ENCODE measurements around the gene SHISA8. TPM values are rescaled to one million over a fixed set of nuclear protein-coding genes. Genes with fewer than 3 reads are reported as not detected.

Gene SHISA8
- total RNA-seq, 1 donor from 2014 or later = not detected

DNA sequence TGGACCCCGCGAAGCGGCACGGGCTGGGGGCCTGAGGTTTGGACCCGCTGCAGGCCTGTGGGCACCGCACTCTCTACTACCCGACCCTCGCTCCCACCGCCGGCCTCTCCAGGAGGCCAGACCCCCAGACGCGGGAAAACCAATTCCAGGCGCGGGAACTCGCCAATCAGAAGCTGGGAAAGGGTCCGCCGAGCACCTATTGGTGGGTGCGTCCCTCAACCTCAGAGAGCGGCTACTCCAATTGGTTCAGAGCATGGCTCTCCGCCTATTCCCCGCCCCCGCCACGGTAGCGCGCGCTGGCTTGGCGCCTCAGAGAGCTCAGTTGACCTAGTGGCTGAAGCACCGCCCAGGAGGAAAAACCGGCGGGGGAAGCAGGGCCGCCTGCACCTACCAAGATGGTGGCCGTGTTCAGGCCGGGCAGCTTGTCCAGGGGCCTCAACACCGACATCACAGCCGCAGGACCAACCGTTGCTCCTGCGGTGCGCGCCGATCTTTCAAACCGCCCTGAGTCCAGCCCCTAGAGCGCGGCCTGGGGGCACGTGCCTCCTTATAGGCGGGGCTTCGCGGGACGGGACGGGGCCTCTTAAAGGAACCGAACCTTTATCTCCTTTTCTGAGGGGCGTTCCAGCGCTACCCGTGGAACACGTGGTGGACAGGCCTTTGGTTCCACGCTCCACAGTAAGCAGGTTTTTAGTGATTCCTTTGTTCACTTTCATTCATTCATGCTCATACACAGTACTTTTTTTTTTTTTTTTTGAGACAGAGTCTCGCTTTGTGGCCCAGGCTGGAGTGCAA is 32.0 kb upstream of the SHISA8 start, which contains the start of gene CENPM:
Gene CENPM, minus strand, starts transcription at position 524 of the 795 bp plus-strand sequence. Its CDS starts 76 bp downstream, at position 448.
- TF ChIP-seq, protein P1, sequence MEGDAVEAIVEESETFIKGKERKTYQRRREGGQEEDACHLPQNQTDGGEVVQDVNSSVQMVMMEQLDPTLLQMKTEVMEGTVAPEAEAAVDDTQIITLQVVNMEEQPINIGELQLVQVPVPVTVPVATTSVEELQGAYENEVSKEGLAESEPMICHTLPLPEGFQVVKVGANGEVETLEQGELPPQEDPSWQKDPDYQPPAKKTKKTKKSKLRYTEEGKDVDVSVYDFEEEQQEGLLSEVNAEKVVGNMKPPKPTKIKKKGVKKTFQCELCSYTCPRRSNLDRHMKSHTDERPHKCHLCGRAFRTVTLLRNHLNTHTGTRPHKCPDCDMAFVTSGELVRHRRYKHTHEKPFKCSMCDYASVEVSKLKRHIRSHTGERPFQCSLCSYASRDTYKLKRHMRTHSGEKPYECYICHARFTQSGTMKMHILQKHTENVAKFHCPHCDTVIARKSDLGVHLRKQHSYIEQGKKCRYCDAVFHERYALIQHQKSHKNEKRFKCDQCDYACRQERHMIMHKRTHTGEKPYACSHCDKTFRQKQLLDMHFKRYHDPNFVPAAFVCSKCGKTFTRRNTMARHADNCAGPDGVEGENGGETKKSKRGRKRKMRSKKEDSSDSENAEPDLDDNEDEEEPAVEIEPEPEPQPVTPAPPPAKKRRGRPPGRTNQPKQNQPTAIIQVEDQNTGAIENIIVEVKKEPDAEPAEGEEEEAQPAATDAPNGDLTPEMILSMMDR (IDR thresholded peaks at IDR 0.05) = no peak
- H3K4me3 ChIP-seq = peak within 1 kb of the TSS; percentile 64 to 75
- DNase-seq (ENCODE audit: low spot score in 2 of 2) = peak; percentile 70 to 93
- H3K27me3 ChIP-seq = no peaks in the 10 kb centered on the region
- no peaks in the 10 kb centered on the region for H3K9me3 ChIP-seq
- H3K27ac ChIP-seq = no peak within 1 kb of the TSS
- intact Hi-C loops (cut with DNase I) = loop anchor here (2.0 to 5.0 kb wide), 3 partner anchors 114 to 258 kb away; partner anchors contain the start of genes NAGA, PHETA2, SNU13 and SREBF2
- H3K36me3 ChIP-seq = no peaks in the 10 kb centered on the region
- H3K4me1 ChIP-seq = peaks cover 0 to 8% of the 10 kb centered on the region in 2 donors

DNA sequence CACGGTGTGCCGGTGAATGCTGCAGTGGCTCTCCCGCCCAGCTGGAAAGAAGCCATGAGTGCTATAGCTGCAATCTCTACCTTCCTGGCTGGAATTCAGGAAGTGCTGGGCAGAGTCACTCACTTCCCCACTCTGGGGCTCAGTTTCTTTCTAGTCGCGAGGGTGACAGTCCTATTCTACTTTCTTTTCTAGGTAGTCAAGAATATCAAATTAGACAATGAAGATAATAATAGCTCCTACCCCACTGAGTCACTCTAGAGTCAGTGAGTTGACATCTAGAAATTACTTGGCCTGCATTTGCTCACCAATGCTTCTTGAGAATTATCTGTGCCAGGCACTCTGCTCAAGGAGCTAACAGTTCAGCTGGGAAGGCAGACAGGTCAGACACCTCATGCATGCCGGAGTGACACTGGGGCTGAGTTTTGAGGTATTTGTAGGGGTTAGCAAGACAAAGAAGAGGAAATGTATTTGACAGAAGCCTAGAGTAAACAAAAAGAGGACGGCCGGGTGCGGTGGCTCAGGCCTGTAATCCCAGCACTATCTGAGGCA is 28.9 kb upstream of the SHISA8 start:
- Histone ChIP-seq H3K4me3 (no peak overlapping the region), H3K27ac (no peak overlapping the region)
- intact Hi-C loops (cut with DNase I) = no loop called here

DNA sequence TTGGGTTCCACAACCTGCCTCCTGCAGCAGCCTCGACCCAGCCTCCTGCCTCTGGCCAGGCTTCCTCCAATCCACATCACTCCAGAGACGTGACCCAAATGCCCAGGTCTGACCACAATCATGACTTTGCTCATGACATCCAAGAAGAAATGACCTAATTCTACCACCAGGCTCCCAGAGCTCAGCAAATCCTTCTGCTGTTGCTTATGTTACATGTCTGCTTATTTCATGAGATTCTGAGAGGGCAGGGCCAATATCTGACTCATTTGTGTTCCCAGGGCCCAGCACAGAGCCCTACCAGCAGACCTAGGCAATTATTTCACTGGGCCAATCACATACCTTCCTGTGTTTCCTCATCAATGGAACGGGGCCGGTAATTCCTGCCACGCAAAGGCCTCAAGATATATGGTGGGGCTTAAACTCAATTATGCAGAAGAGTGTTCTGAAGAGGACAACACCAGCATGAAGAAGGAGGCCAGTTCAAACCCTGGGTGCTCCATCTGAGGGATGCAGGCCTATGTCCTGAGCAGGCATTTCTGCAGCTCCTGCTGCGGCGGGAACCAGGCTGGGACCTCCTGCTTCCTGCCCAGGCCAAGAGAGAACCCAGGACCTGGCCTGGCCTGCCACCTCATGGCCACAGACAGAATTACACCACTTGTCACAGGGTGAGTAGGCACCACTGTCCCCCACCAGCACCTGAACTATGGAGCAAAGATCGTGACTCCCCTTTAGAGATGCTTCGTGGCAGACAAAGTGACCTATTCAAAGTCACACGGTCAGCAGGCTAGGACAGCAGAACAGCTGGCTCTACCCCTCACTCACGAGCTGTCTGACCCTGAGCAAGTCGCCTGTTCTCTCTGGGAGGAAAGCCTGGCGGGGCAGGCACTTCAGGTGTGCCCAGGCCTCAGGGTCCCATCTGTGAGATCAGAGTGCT is 26.2 kb upstream of the SHISA8 start:
- Histone ChIP-seq H3K27ac (peak overlapping the region; percentile 52 to 66), H3K27me3 (no peaks in the 10 kb centered on the region), H3K36me3 (no peaks in the 10 kb centered on the region), H3K9me3 (no peaks in the 10 kb centered on the region), H3K4me3 (no peak overlapping the region), H3K4me1 (peaks cover 0 to 7% of the 10 kb centered on the region in 2 donors)
- DNase-seq (ENCODE audit: low spot score in 2 of 2) = peak; percentile 50 to 92
- TF ChIP-seq, protein P1 (IDR thresholded peaks at IDR 0.05) = peak; percentile 92 to 96 (median 93)
- intact Hi-C loops (cut with DNase I) = loop anchor here (1.0 to 2.0 kb wide), 3 partner anchors 118 to 244 kb away; no protein-coding TSS in a partner anchor

More for the DNA sequence above, 28.9 kb upstream of the SHISA8 start:
- Histone ChIP-seq H3K36me3 (no peaks in the 10 kb centered on the region), H3K4me1 (peaks cover 0 to 11% of the 10 kb centered on the region in 2 donors), H3K9me3 (no peaks in the 10 kb centered on the region), H3K27me3 (no peaks in the 10 kb centered on the region)
- TF ChIP-seq, protein P1 (IDR thresholded peaks at IDR 0.05) = no peak
- DNase-seq (ENCODE audit: low spot score in 2 of 2) = no peak

DNA sequence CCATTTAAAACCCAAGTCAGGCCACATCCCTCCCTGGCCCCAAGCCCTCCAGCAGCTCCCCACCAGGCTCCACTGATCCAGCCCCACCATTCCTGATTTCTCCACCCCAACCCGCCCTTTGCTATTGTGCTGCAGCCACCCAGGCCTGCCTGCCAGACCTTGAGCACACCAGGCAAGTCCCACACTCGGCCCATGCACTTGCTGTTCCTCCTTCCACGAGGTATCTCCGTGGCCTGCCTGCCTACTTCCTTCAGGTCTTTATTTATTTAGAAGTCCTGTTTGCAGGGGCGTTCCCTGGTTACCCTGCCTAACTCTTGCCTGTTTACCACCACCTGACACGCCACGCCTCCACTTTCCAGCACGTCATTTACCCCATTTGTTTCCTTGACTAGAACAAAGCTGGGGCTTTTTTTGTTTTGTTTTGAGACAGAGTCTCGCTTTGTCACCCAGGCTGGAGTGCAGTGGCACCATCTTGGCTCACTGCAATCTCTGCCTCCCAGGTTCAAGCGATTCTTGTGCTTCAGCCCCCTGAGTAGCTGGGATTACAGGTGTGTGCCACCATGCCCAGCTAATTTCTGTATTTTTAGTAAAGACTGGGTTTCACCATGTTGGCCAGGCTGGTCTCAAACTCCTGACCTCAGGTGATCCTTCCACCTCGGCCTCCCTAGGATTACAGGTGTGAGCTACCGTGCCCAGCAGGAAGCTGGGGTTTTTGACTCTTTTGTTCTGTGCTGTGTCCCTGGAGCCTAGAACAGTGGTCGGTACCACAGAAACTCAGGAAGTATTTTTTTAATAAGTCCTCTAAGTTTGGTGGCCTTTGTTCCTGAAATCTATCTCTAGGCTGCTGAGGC is 25.3 kb upstream of the SHISA8 start:
- intact Hi-C loops (cut with DNase I) = loop anchor here (2.0 kb wide), 1 partner anchor 117 kb away; no protein-coding TSS in a partner anchor
- H3K9me3 ChIP-seq = no peaks in the 10 kb centered on the region
- peak; percentile 67 to 78 for DNase-seq (ENCODE audit: low spot score in 2 of 2)
- peak overlapping the region; percentile 52 to 66 for H3K27ac ChIP-seq
- H3K36me3 ChIP-seq = no peaks in the 10 kb centered on the region
- TF ChIP-seq, protein P1 (IDR thresholded peaks at IDR 0.05) = no peak
- H3K4me1 ChIP-seq = peaks cover 0 to 4% of the 10 kb centered on the region in 2 donors
- H3K27me3 ChIP-seq = no peaks in the 10 kb centered on the region
- no peak overlapping the region for H3K4me3 ChIP-seq

Measured in ascending aorta (tissue), 2 donors.